Heart left ventricle (tissue), 16 donors: ENCODE measurements around the gene PPAN. TPM values are rescaled to one million over a fixed set of nuclear protein-coding genes. Genes with fewer than 3 reads are reported as not detected.

Experiments
- ATAC-seq, 4 donors: fragments of 200-7000 bp; cut with Tn5 transposase; one replicate each; pipeline ENCODE4 v1.9.1; 2020 to 2022; ENCODE audit warnings: moderate library complexity in 4 of 4, mild to moderate bottlenecking in 3 of 4, moderate number of reproducible peaks in 1 of 4
- DNase-seq, 5 donors: peaks; one replicate each; pipeline ENCODE4 v3.0.0-alpha.2; 2020
- H3K27ac ChIP-seq, 12 donors: fragments of 200-600 bp; sonication (generic) in 4 of 12; one replicate each; pipeline versions ENCODE4 v1.5.0 to v1.8.0; 2016 to 2022; ENCODE audit warnings: mild to moderate bottlenecking in 2 of 12
- H3K27me3 ChIP-seq, 9 donors: fragments of 200-600 bp; sonication (generic) in 2 of 9; one replicate each; pipeline versions ENCODE4 v1.5.1 to v1.8.0; 2016 to 2022; ENCODE audit warnings: mild to moderate bottlenecking in 3 of 9
- H3K36me3 ChIP-seq, 9 donors: fragments of 200-600 bp; sonication (generic) in 2 of 9; one replicate each; pipeline versions ENCODE4 v1.5.0 to v1.8.0; 2018 to 2022; ENCODE audit warnings: mild to moderate bottlenecking in 2 of 9
- H3K4me1 ChIP-seq, 12 donors: fragments of 200-600 bp; sonication (generic) in 4 of 12; one replicate each; pipeline versions ENCODE4 v1.5.0 to v1.8.0; 2016 to 2022; ENCODE audit warnings: mild to moderate bottlenecking in 3 of 12
- H3K4me3 ChIP-seq, 12 donors: fragments of 200-600 bp; sonication (generic) in 4 of 12; one replicate each; pipeline versions ENCODE4 v1.5.0 to v1.8.0; 2017 to 2022; ENCODE audit warnings: mild to moderate bottlenecking in 9 of 12, moderate library complexity in 4 of 12
- H3K9me3 ChIP-seq, 12 donors: fragments of 200-600 bp; sonication (generic) in 4 of 12; one replicate each; pipeline versions ENCODE4 v1.5.0 to v1.8.0; 2016 to 2022; ENCODE audit warnings: mild to moderate bottlenecking in 1 of 12
- CTCF ChIP-seq, 12 donors: fragments of 200-600 bp; sonication (generic) in 4 of 12; IDR thresholded peaks; one replicate each; pipeline versions ENCODE4 v1.5.0 to v1.8.0; 2018 to 2022; ENCODE audit warnings: antibody characterized with exemption in 12 of 12, mild to moderate bottlenecking in 5 of 12
- POLR2A ChIP-seq, 2 donors: fragments of 450-650 bp; IDR thresholded peaks; one replicate each; pipeline ENCODE4 v1.6.1; 2017; ENCODE audit warnings: antibody characterized with exemption in 2 of 2, mild to moderate bottlenecking in 2 of 2, moderate library complexity in 2 of 2
- WGBS, 4 donors: extraction: QIAGEN DNeasy Blood & Tissue Kit in 2 of 4; methylation state at CpG; one replicate each; pipeline versions ENCODE4 v1.1.5 to v1.1.7; 2013 to 2018; 5-methylcytosine and 5-hydroxymethylcytosine counted together
- intact Hi-C, 10 donors: fragments of 100-400 bp; cut with DNase I; formaldehyde crosslinking; loops; one replicate each; pipeline versions ENCODE4 v1.11.1 to v1.14.2; 2022
- polyA plus RNA-seq, 2 donors: library from polyadenylated mRNA; stranded (reverse); fragments of 200-250 nt; gene quantifications; one replicate each; pipeline ENCODE4 v1.2.3, GENCODE V29; 2013
- total RNA-seq, 9 donors: library from RNA; depleted of rRNA in 2 of 9; stranded (reverse); fragments of >200 nt in 2 of 9; fragmentation: NEBNext Ultra II Directional in 3 of 9; extraction: Animal tissue kit (Norgen Biotek cat#: 25700) in 3 of 9; gene quantifications; one replicate each; pipeline versions ENCODE4 v1.1.0 to v1.2.4, GENCODE V29; 2016 to 2023
- donor health status: ischemic (EF 13 %, LVEDD 7.1; RV severe dilation, severe dysfunction).
- donor health status: healthy with polysubstance abuse.
- donor health status: DM: no; HTN: yes; CAD: no.
- donor health status: DM: no; HTN: no; CAD: no.
- donor health status: ischemic (EF 25% LVEDD 6.9; RV normal size, moderate dysfunction).
- donor health status: ischemic (EF 25% LVEDD 5.7; RV mildly dilated, moderate dysfunction).
- donor health status: healthy.
- donor health status: DM: yes; HTN: yes; CAD: no.
- donor health status: ischemic (EF 35%, LVEDD 5.7; RV mildly dilated, moderate dysfunction).
- donor health status: nonischemic (EF 11% LVEDD 7.7; RV severe dilation, severe dysfunction).
- donor health status: DM: yes; HTN: yes; CAD: no.
- donor health status: PGD.
- donor health status: ischemic (EF 29% LVEDD 5.4; RV normal size, mild dysfunction).
- donor health status: nonischemic (EF 23%, LVEDD 6.1; RV moderate dilation, normal function).

Gene PPAN
- total and polyA plus RNA-seq, 11 donors, result 16.3 to 41.4 (median 22.5) TPM

GRCh38 chr19:10118960-10119359 lies 12.8 kb downstream of the PPAN start:
- H3K9me3 ChIP-seq, result no peaks in the 10 kb centered on the region
- no peak for ATAC-seq
- WGBS, 4 donors, result 33 to 50% (median 45%) methylated on average over 12 of the region's 12 CpGs
- DNase-seq, result no peak
- TF ChIP-seq POLR2A (IDR thresholded peaks at IDR 0.05) (no peak), CTCF (IDR thresholded peaks at IDR 0.05) (no peak)
- peak overlapping the region; percentile 64 to 98 (median 90) for H3K4me3 ChIP-seq
- H3K27ac ChIP-seq, result peak overlapping the region in 8 of 12 donors; percentile 64 to 91 (median 82)
- peaks cover 0 to 52% (median 39%) of the 10 kb centered on the region in 9 donors for H3K36me3 ChIP-seq
- no peaks in the 10 kb centered on the region for H3K27me3 ChIP-seq
- H3K4me1 ChIP-seq, result peaks cover 0 to 25% (median 11%) of the 10 kb centered on the region in 12 donors
- intact Hi-C loops, result loop anchor here in 6 of 10 donors (1.0 to 10.0 kb wide), 5 partner anchors 13 to 266 kb away; partner anchors contain the start of genes MRPL4 (in 2 of the 6), OLFM2 (in 2 of the 6), PPAN (in 1 of the 6) and TYK2 (in 1 of the 6)

GRCh38 chr19:10120538-10121189 lies 14.5 kb downstream of the PPAN start:
- TF ChIP-seq POLR2A (IDR thresholded peaks at IDR 0.05), result no peak
- TF ChIP-seq CTCF (IDR thresholded peaks at IDR 0.05), result no peak
- DNase-seq, result no peak

GRCh38 chr19:10122045-10122444 lies 15.9 kb downstream of the PPAN start:
- H3K36me3 ChIP-seq, result peaks cover 0 to 21% (median 14%) of the 10 kb centered on the region in 9 donors
- TF ChIP-seq CTCF (IDR thresholded peaks at IDR 0.05), result no peak
- no peak for TF ChIP-seq POLR2A (IDR thresholded peaks at IDR 0.05)
- H3K4me1 ChIP-seq, result peaks cover 0 to 30% (median 11%) of the 10 kb centered on the region in 12 donors
- no peaks in the 10 kb centered on the region for H3K27me3 ChIP-seq
- intact Hi-C loops, result no loop called here
- H3K9me3 ChIP-seq, result no peaks in the 10 kb centered on the region
- H3K27ac ChIP-seq, result peak overlapping the region in 2 of 12 donors; percentile 27 to 62
- no peak for ATAC-seq
- no peak for DNase-seq
- H3K4me3 ChIP-seq, result no peak overlapping the region
- 70 to 82% (median 76%) methylated on average over 6 of the region's 6 CpGs for WGBS, 4 donors

More at GRCh38 chr19:10120538-10121189, 14.5 kb downstream of the PPAN start:
- peak overlapping the region in 4 of 12 donors; percentile 7 to 98 (median 8) for H3K4me3 ChIP-seq
- no peaks in the 10 kb centered on the region for H3K9me3 ChIP-seq
- ATAC-seq, result no peak
- 67 to 75% (median 71%) methylated on average over 9 of the region's 9 CpGs for WGBS, 4 donors
- intact Hi-C loops, result no loop called here
- peaks cover 0 to 24% (median 11%) of the 10 kb centered on the region in 12 donors for H3K4me1 ChIP-seq
- H3K36me3 ChIP-seq, result peaks cover 0 to 35% (median 28%) of the 10 kb centered on the region in 9 donors
- H3K27ac ChIP-seq, result peak overlapping the region in 3 of 12 donors; percentile 62 to 91 (median 79)
- H3K27me3 ChIP-seq, result no peaks in the 10 kb centered on the region

GRCh38 chr19:10124429-10124828 lies 18.3 kb downstream of the PPAN start:
- no peak overlapping the region for H3K27ac ChIP-seq
- no peak overlapping the region for H3K4me3 ChIP-seq
- H3K27me3 ChIP-seq, result no peaks in the 10 kb centered on the region
- intact Hi-C loops, result no loop called here
- DNase-seq, result no peak
- peaks cover 0 to 25% (median 0%) of the 10 kb centered on the region in 12 donors for H3K4me1 ChIP-seq
- H3K9me3 ChIP-seq, result no peaks in the 10 kb centered on the region
- TF ChIP-seq POLR2A (IDR thresholded peaks at IDR 0.05), result no peak
- TF ChIP-seq CTCF (IDR thresholded peaks at IDR 0.05), result no peak
- peaks cover 0 to 22% (median 4%) of the 10 kb centered on the region in 9 donors for H3K36me3 ChIP-seq
- no peak for ATAC-seq
- WGBS, 4 donors, result 97 to 99% (median 98%) methylated on average over 7 of the region's 7 CpGs
